ENCODE measurements around the gene KY.

DNA sequence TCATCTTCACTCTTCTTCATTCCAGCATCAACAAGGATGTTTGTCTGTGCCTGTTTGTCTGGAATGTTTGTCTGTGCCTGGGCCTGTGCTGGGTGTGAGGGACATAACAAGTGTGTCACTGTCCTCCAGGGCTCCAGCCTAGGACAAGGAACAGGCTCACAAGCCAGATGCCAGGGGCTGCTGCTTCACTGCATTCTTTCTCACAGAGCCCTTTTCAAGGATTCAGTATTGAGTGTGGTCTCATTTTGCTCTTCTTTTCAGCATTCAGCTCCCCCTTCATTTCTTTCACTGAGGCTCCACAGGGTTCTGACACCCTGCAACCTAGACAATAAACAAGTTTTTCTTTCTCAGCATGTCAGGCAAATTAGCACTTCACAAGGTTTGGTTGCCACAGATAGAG lies 43.6 kb upstream of the KY start:
- no peak for TF ChIP-seq RAD21 (IDR thresholded peaks at IDR 0.05)
- TF ChIP-seq, protein P1, sequence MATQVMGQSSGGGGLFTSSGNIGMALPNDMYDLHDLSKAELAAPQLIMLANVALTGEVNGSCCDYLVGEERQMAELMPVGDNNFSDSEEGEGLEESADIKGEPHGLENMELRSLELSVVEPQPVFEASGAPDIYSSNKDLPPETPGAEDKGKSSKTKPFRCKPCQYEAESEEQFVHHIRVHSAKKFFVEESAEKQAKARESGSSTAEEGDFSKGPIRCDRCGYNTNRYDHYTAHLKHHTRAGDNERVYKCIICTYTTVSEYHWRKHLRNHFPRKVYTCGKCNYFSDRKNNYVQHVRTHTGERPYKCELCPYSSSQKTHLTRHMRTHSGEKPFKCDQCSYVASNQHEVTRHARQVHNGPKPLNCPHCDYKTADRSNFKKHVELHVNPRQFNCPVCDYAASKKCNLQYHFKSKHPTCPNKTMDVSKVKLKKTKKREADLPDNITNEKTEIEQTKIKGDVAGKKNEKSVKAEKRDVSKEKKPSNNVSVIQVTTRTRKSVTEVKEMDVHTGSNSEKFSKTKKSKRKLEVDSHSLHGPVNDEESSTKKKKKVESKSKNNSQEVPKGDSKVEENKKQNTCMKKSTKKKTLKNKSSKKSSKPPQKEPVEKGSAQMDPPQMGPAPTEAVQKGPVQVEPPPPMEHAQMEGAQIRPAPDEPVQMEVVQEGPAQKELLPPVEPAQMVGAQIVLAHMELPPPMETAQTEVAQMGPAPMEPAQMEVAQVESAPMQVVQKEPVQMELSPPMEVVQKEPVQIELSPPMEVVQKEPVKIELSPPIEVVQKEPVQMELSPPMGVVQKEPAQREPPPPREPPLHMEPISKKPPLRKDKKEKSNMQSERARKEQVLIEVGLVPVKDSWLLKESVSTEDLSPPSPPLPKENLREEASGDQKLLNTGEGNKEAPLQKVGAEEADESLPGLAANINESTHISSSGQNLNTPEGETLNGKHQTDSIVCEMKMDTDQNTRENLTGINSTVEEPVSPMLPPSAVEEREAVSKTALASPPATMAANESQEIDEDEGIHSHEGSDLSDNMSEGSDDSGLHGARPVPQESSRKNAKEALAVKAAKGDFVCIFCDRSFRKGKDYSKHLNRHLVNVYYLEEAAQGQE (IDR thresholded peaks at IDR 0.05) = no peak

All from liver (tissue), 2 donors.